ENCODE measurements around the gene KLC4.

The KLC4 gene

GRCh38 chr6:43053545-43054205, 5.8 kb upstream of the KLC4 start, which contains the start of gene CUL7:
TSS of gene CUL7 (minus strand) at chr6:43053851. CDS start at chr6:43052788, 1,063 bp downstream.
- H3K4me3 ChIP-seq (ENCODE audit: control insufficient read depth, low read depth, low read length) = peak within 1 kb of the TSS; percentile 83
- TF ChIP-seq CTCF (conservative IDR thresholded peaks at IDR 0.05; ENCODE audit: control insufficient read depth, insufficient read depth, low read depth, low read length) = no peak
- DNase-seq (ENCODE audit: low read depth) = peak; percentile 94

GRCh38 chr6:43054206-43054943, 5.1 kb upstream of the KLC4 start:
- peak; percentile 56 for DNase-seq (ENCODE audit: low read depth)
- peak overlapping the region; percentile 83 for H3K4me3 ChIP-seq (ENCODE audit: control insufficient read depth, low read depth, low read length)
- no peak for TF ChIP-seq CTCF (conservative IDR thresholded peaks at IDR 0.05; ENCODE audit: control insufficient read depth, insufficient read depth, low read depth, low read length)

GRCh38 chr6:43055966-43056365, 3.5 kb upstream of the KLC4 start:
- no peak for TF ChIP-seq CTCF (conservative IDR thresholded peaks at IDR 0.05; ENCODE audit: control insufficient read depth, insufficient read depth, low read depth, low read length)
- no peak overlapping the region for H3K4me3 ChIP-seq (ENCODE audit: control insufficient read depth, low read depth, low read length)
- no peak for DNase-seq (ENCODE audit: low read depth)

- peak overlapping the region; percentile 67 for H3K4me3 ChIP-seq (ENCODE audit: control insufficient read depth, low read depth, low read length)
- no peak for TF ChIP-seq CTCF (conservative IDR thresholded peaks at IDR 0.05; ENCODE audit: control insufficient read depth, insufficient read depth, low read depth, low read length)
- no peak for DNase-seq (ENCODE audit: low read depth)
Observed at GRCh38 chr6:43058531-43058930, 900 bp upstream of the KLC4 start.

- no peak for TF ChIP-seq CTCF (conservative IDR thresholded peaks at IDR 0.05; ENCODE audit: control insufficient read depth, insufficient read depth, low read depth, low read length)
- DNase-seq (ENCODE audit: low read depth) = no peak
- H3K4me3 ChIP-seq (ENCODE audit: control insufficient read depth, low read depth, low read length) = peak overlapping the region; percentile 67
Observed at GRCh38 chr6:43060034-43060754, 763 bp downstream of the KLC4 start.

- H3K4me3 ChIP-seq (ENCODE audit: control insufficient read depth, low read depth, low read length) = no peak overlapping the region
- no peak for DNase-seq (ENCODE audit: low read depth)
- TF ChIP-seq CTCF (conservative IDR thresholded peaks at IDR 0.05; ENCODE audit: control insufficient read depth, insufficient read depth, low read depth, low read length) = no peak
Observed at GRCh38 chr6:43060755-43061633, 1.6 kb downstream of the KLC4 start.

Measured in fibroblast of mammary gland (primary cell).